ENCODE data around the gene GPRIN1. TPM values are rescaled to one million over a fixed set of nuclear protein-coding genes. Genes with fewer than 3 reads are reported as not detected.
A peak's percentile ranks its signal among the peaks of the same experiment; 100 is the strongest.

The GPRIN1 gene
- total RNA-seq, 1 donor from 2014 or later: 3.2 TPM

- Mint-ChIP-seq H3K27me3 (no peaks in the 10 kb centered on the region), H3K9me3 (no peaks in the 10 kb centered on the region), H3K36me3 (ENCODE audit: low read depth) (peaks cover 14% of the 10 kb centered on the region), H3K4me1 (peaks cover 55% of the 10 kb centered on the region), H3K4me3 (no peak overlapping the region), H3K27ac (no peak overlapping the region)
- DNase-seq: no peak
- intact Hi-C loops (cut with micrococcal nuclease): no loop called here
- no peak for ATAC-seq (ENCODE audit: low read depth)
- no peak for TF ChIP-seq CTCF (IDR thresholded peaks at IDR 0.05)
- CTCF ChIA-PET: interaction anchor here (5.5 kb wide), 1 partner anchor 9 kb away, joined by 62 read pairs; the partner anchor contains the start of gene TSPAN17
- POLR2A ChIA-PET: no interaction called here
These were observed 46.6 kb upstream of the GPRIN1 start for GRCh38 chr5:176656467-176656990.

- ATAC-seq (ENCODE audit: low read depth): no peak
- Mint-ChIP-seq H3K27ac (no peak overlapping the region), H3K4me1 (peaks cover 58% of the 10 kb centered on the region), H3K27me3 (no peaks in the 10 kb centered on the region), H3K36me3 (ENCODE audit: low read depth) (peaks cover 14% of the 10 kb centered on the region), H3K4me3 (no peak overlapping the region), H3K9me3 (no peaks in the 10 kb centered on the region)
- intact Hi-C loops (cut with micrococcal nuclease): no loop called here
- no peak for DNase-seq
- no peak for TF ChIP-seq CTCF (IDR thresholded peaks at IDR 0.05)
- ChIA-PET CTCF (no interaction called here), POLR2A (no interaction called here)
These were observed 44.9 kb upstream of the GPRIN1 start for GRCh38 chr5:176654856-176655255.

GRCh38 chr5:176653401-176654385, 43.7 kb upstream of the GPRIN1 start:
- TF ChIP-seq CTCF (IDR thresholded peaks at IDR 0.05): no peak
- H3K27me3 Mint-ChIP-seq: no peaks in the 10 kb centered on the region
- H3K36me3 Mint-ChIP-seq (ENCODE audit: low read depth): peaks cover 14% of the 10 kb centered on the region
- ChIA-PET POLR2A (interaction anchor here (0.5 kb wide), 1 partner anchor 257 kb away, joined by 4 read pairs; no protein-coding TSS in a partner anchor), CTCF (interaction anchor here (1.5 kb wide), 1 partner anchor 80 kb away, joined by 3 read pairs; no protein-coding TSS in a partner anchor)
- H3K27ac Mint-ChIP-seq: peak overlapping the region; percentile 27
- no peaks in the 10 kb centered on the region for H3K9me3 Mint-ChIP-seq
- intact Hi-C loops (cut with micrococcal nuclease): no loop called here
- DNase-seq (no peak), ATAC-seq (ENCODE audit: low read depth) (peak; percentile 73)
- H3K4me1 Mint-ChIP-seq: peaks cover 57% of the 10 kb centered on the region
- peak overlapping the region; percentile 3 for H3K4me3 Mint-ChIP-seq

- Mint-ChIP-seq H3K4me3 (no peak overlapping the region), H3K9me3 (no peaks in the 10 kb centered on the region), H3K4me1 (peaks cover 53% of the 10 kb centered on the region), H3K27ac (no peak overlapping the region), H3K36me3 (ENCODE audit: low read depth) (peaks cover 11% of the 10 kb centered on the region), H3K27me3 (no peaks in the 10 kb centered on the region)
- intact Hi-C loops (cut with micrococcal nuclease): no loop called here
- no peak for TF ChIP-seq CTCF (IDR thresholded peaks at IDR 0.05)
- ChIA-PET CTCF (interaction anchor here (8.5 kb wide), 1 partner anchor 7 kb away, joined by 62 read pairs; no protein-coding TSS in a partner anchor), POLR2A (no interaction called here)
- ATAC-seq (ENCODE audit: low read depth): no peak
- DNase-seq: no peak
These were observed 42.2 kb upstream of the GPRIN1 start for GRCh38 chr5:176652136-176652535.

GRCh38 chr5:176651472-176651980, 41.6 kb upstream of the GPRIN1 start:
- H3K4me1 Mint-ChIP-seq: peaks cover 57% of the 10 kb centered on the region
- DNase-seq (no peak), ATAC-seq (ENCODE audit: low read depth) (no peak)
- H3K27me3 Mint-ChIP-seq: no peaks in the 10 kb centered on the region
- H3K27ac Mint-ChIP-seq: no peak overlapping the region
- peaks cover 11% of the 10 kb centered on the region for H3K36me3 Mint-ChIP-seq (ENCODE audit: low read depth)
- no peak for TF ChIP-seq CTCF (IDR thresholded peaks at IDR 0.05)
- H3K4me3 Mint-ChIP-seq: no peak overlapping the region
- ChIA-PET CTCF (interaction anchor here (8.5 kb wide), 1 partner anchor 8 kb away, joined by 62 read pairs; no protein-coding TSS in a partner anchor), POLR2A (interaction anchor here (0.6 kb wide), 1 partner anchor 1588 kb away, joined by 3 read pairs; no protein-coding TSS in a partner anchor)
- intact Hi-C loops (cut with micrococcal nuclease): no loop called here
- no peaks in the 10 kb centered on the region for H3K9me3 Mint-ChIP-seq
